Stomach (tissue), 4 donors: ENCODE results near the gene DTNBP1.

Experiments used
- CTCF ChIP-seq, 7 experiments: fragments of 450-650 bp in 4 of 7; fragments of 200-600 bp in 3 of 7; sonication (generic) in 3 of 7; IDR thresholded peaks; one replicate each; pipeline ENCODE4 v1.5.1; 2016 to 2019; ENCODE audit warnings: antibody characterized with exemption in 7 of 7, control low read depth in 2 of 7, mild to moderate bottlenecking in 1 of 7
- POLR2A ChIP-seq, 4 donors: fragments of 450-650 bp; IDR thresholded peaks; one replicate each; pipeline ENCODE4 v1.6.1; 2016; ENCODE audit warnings: antibody characterized with exemption in 4 of 4, control low read depth in 2 of 4, mild to moderate bottlenecking in 1 of 4, moderate library complexity in 1 of 4

- TF ChIP-seq POLR2A (IDR thresholded peaks at IDR 0.05) (no peak), CTCF (IDR thresholded peaks at IDR 0.05) (no peak)
Observed at GRCh38 chr6:15698471-15698870, 35.6 kb upstream of the DTNBP1 start.
